ENCODE results near the gene PRKG1. TPM values are rescaled to one million over a fixed set of nuclear protein-coding genes. Genes with fewer than 3 reads are reported as not detected.

Gene PRKG1
- total RNA-seq, 1 donor from 2014 or later = 22.8 TPM

GRCh38 chr10:51308116-51308515 is 233.8 kb downstream of the PRKG1 start:
- peaks cover 21% of the 10 kb centered on the region for H3K4me1 Mint-ChIP-seq (ENCODE audit: low read depth)
- no peaks in the 10 kb centered on the region for H3K27me3 Mint-ChIP-seq (ENCODE audit: low read depth)
- no peak overlapping the region for H3K4me3 Mint-ChIP-seq (ENCODE audit: unreplicated experiment)
- no peak overlapping the region for H3K27ac Mint-ChIP-seq (ENCODE audit: unreplicated experiment)
- H3K36me3 Mint-ChIP-seq (ENCODE audit: low read depth) = no peaks in the 10 kb centered on the region
- no peaks in the 10 kb centered on the region for H3K9me3 Mint-ChIP-seq (ENCODE audit: low read depth)
- TF ChIP-seq, protein P1, sequence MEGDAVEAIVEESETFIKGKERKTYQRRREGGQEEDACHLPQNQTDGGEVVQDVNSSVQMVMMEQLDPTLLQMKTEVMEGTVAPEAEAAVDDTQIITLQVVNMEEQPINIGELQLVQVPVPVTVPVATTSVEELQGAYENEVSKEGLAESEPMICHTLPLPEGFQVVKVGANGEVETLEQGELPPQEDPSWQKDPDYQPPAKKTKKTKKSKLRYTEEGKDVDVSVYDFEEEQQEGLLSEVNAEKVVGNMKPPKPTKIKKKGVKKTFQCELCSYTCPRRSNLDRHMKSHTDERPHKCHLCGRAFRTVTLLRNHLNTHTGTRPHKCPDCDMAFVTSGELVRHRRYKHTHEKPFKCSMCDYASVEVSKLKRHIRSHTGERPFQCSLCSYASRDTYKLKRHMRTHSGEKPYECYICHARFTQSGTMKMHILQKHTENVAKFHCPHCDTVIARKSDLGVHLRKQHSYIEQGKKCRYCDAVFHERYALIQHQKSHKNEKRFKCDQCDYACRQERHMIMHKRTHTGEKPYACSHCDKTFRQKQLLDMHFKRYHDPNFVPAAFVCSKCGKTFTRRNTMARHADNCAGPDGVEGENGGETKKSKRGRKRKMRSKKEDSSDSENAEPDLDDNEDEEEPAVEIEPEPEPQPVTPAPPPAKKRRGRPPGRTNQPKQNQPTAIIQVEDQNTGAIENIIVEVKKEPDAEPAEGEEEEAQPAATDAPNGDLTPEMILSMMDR (IDR thresholded peaks at IDR 0.05) = no peak
- DNase-seq (ENCODE audit: low spot score) = no peak

DNA sequence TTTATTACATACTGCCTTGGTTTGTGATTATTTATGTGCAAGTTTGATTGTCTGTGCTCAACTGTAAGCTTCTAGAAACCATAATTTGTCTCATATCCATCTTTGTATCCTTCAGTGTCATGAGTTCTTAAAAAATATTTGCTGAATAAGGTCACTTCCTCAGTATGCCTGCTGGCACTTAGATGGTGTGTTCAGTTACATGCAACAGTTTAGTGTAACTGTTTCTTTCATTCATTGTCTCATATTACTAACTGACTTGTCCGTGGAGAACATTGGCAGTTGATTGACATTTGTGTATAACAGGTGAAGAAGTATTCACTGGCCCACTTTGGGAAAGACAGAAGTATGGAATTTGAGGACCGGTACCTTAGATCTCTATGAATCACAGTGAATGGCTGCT is 236.9 kb downstream of the PRKG1 start:
- TF ChIP-seq, protein P1 (IDR thresholded peaks at IDR 0.05) = no peak
- H3K4me1 Mint-ChIP-seq (ENCODE audit: low read depth) = peaks cover 32% of the 10 kb centered on the region
- no peak overlapping the region for H3K4me3 Mint-ChIP-seq (ENCODE audit: unreplicated experiment)
- no peak for DNase-seq (ENCODE audit: low spot score)
- peak overlapping the region; percentile 67 for H3K27ac Mint-ChIP-seq (ENCODE audit: unreplicated experiment)
- H3K9me3 Mint-ChIP-seq (ENCODE audit: low read depth) = no peaks in the 10 kb centered on the region
- H3K36me3 Mint-ChIP-seq (ENCODE audit: low read depth) = no peaks in the 10 kb centered on the region
- H3K27me3 Mint-ChIP-seq (ENCODE audit: low read depth) = no peaks in the 10 kb centered on the region

GRCh38 chr10:51312817-51313216 is 238.5 kb downstream of the PRKG1 start:
- H3K4me3 Mint-ChIP-seq (ENCODE audit: unreplicated experiment) = no peak overlapping the region
- H3K27me3 Mint-ChIP-seq (ENCODE audit: low read depth) = no peaks in the 10 kb centered on the region
- H3K4me1 Mint-ChIP-seq (ENCODE audit: low read depth) = peaks cover 32% of the 10 kb centered on the region
- no peaks in the 10 kb centered on the region for H3K36me3 Mint-ChIP-seq (ENCODE audit: low read depth)
- TF ChIP-seq, protein P1 (IDR thresholded peaks at IDR 0.05) = no peak
- H3K9me3 Mint-ChIP-seq (ENCODE audit: low read depth) = no peaks in the 10 kb centered on the region
- peak overlapping the region; percentile 34 for H3K27ac Mint-ChIP-seq (ENCODE audit: unreplicated experiment)
- no peak for DNase-seq (ENCODE audit: low spot score)

DNA sequence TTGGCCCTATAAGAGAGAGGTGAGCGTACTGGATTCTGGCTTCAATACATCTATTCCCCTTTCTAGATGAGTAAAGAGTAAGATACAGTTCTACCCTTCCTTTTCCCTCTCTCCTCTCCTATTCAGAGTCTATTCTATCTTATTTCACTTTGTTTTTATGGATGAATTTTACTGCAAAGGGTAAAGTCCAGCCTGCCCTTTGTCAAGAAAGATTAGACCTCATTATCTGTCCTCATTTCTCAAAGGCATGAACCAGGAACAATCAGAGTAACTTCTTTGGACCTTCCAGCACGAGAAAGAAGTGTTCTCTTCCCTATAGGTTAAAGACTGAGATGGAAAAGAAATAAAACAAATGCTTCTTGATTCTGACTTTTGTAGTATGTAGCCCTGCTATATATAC is 239.0 kb downstream of the PRKG1 start:
- peaks cover 32% of the 10 kb centered on the region for H3K4me1 Mint-ChIP-seq (ENCODE audit: low read depth)
- no peak for DNase-seq (ENCODE audit: low spot score)
- H3K27me3 Mint-ChIP-seq (ENCODE audit: low read depth) = no peaks in the 10 kb centered on the region
- TF ChIP-seq, protein P1 (IDR thresholded peaks at IDR 0.05) = no peak
- no peaks in the 10 kb centered on the region for H3K9me3 Mint-ChIP-seq (ENCODE audit: low read depth)
- H3K36me3 Mint-ChIP-seq (ENCODE audit: low read depth) = no peaks in the 10 kb centered on the region
- H3K27ac Mint-ChIP-seq (ENCODE audit: unreplicated experiment) = peak overlapping the region; percentile 34
- no peak overlapping the region for H3K4me3 Mint-ChIP-seq (ENCODE audit: unreplicated experiment)

GRCh38 chr10:51313773-51314478 is 239.6 kb downstream of the PRKG1 start:
- H3K4me3 Mint-ChIP-seq (ENCODE audit: unreplicated experiment) = no peak overlapping the region
- no peak for DNase-seq (ENCODE audit: low spot score)
- H3K27ac Mint-ChIP-seq (ENCODE audit: unreplicated experiment) = no peak overlapping the region
- H3K9me3 Mint-ChIP-seq (ENCODE audit: low read depth) = no peaks in the 10 kb centered on the region
- H3K27me3 Mint-ChIP-seq (ENCODE audit: low read depth) = no peaks in the 10 kb centered on the region
- no peaks in the 10 kb centered on the region for H3K36me3 Mint-ChIP-seq (ENCODE audit: low read depth)
- TF ChIP-seq, protein P1 (IDR thresholded peaks at IDR 0.05) = no peak
- peaks cover 38% of the 10 kb centered on the region for H3K4me1 Mint-ChIP-seq (ENCODE audit: low read depth)

Data from chondrocyte (in vitro differentiated cells).